Measurements from ENCODE around the gene TMIE. TPM values are rescaled to one million over a fixed set of nuclear protein-coding genes. Genes with fewer than 3 reads are reported as not detected.

Gene TMIE
- total and polyA plus RNA-seq, 10 of the 15 experiments (the other 5 are each of a cell fraction or from before 2014, with no cell fraction given) = not detected

DNA sequence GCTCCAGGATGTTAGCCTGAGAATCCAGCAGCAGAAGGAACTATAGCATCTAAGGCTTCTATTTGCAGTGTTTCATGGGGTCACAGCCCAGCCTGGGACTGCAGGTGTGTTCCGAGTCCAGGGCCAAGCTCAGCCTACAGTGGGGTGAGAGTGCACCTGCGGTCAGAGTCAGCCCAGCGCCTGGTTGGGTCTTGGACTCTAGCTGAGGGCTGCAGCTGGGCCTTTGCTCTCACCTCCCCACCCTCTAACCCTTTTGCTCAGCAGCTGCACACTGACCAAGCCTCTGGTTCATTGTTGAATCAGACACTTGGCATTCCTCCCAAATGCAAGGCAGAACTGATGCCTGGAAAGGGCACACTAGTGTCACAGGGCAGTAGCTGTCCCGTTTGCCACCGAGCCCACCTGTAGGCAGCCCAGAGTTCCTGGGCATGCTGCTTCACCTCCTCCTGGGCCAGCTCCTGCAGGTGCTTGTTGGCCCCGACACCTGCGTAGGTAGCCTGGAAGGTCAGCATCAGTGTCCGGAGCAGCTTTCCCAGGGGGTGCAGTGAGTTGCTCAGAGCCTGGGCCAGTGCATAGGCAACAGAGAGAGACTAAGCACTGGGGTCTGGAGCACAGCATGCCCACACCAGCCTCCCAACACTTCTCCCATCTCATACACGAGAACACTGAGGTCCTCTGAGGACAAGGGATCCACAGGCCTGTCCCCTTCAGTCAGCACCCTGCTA is 25.2 kb upstream of the TMIE start:
- FAIRE-seq = no peak
- Histone ChIP-seq H3K4me2 (ENCODE audit: control insufficient read depth, insufficient read depth) (no peak overlapping the region), H3K4me3 (no peak overlapping the region), H3K36me3 (ENCODE audit: control insufficient read depth in 2 of 2, insufficient read depth in 2 of 2, low read length in 1 of 2) (no peaks in the 10 kb centered on the region), H3K4me1 (ENCODE audit: control insufficient read depth, insufficient read depth, low read length) (no peaks in the 10 kb centered on the region), H3K79me2 (ENCODE audit: control insufficient read depth, insufficient read depth, low read length) (no peaks in the 10 kb centered on the region), H2AFZ (ENCODE audit: control insufficient read depth, low read depth, low read length) (no peak overlapping the region), H3K27ac (ENCODE audit: control insufficient read depth, insufficient read depth) (no peak overlapping the region), H3K9me3 (replicated peaks; ENCODE audit: control insufficient read depth, insufficient read depth, low read length) (no peaks in the 10 kb centered on the region), H4K20me1 (ENCODE audit: control insufficient read depth, insufficient read depth) (no peaks in the 10 kb centered on the region), H3K9ac (ENCODE audit: control insufficient read depth, insufficient read depth, low read length) (no peak overlapping the region), H3K27me3 (replicated peaks in 1 of 2; ENCODE audit: control insufficient read depth in 2 of 2, insufficient read depth in 2 of 2, low read length in 1 of 2) (no peaks in the 10 kb centered on the region)
- ChIA-PET RAD21 (ENCODE audit: unreplicated experiment) (no interaction called here), POLR2A (no interaction called here), CTCF (interaction anchor here (2.0 kb wide), 1 partner anchor 188 kb away, joined by 8 read pairs; no protein-coding TSS in a partner anchor), SMC1A (ENCODE audit: uncharacterized antibody, unreplicated experiment) (no interaction called here)
- DNase-seq (ENCODE audit: low read depth, low spot score) = no peak
- BruUV-seq (replicated peaks) = no TSS peak
- no peak for ATAC-seq
- intact Hi-C loops (cut with micrococcal nuclease; ENCODE audit: unreplicated experiment) = no loop called here
- TF ChIP-seq, protein P1, sequence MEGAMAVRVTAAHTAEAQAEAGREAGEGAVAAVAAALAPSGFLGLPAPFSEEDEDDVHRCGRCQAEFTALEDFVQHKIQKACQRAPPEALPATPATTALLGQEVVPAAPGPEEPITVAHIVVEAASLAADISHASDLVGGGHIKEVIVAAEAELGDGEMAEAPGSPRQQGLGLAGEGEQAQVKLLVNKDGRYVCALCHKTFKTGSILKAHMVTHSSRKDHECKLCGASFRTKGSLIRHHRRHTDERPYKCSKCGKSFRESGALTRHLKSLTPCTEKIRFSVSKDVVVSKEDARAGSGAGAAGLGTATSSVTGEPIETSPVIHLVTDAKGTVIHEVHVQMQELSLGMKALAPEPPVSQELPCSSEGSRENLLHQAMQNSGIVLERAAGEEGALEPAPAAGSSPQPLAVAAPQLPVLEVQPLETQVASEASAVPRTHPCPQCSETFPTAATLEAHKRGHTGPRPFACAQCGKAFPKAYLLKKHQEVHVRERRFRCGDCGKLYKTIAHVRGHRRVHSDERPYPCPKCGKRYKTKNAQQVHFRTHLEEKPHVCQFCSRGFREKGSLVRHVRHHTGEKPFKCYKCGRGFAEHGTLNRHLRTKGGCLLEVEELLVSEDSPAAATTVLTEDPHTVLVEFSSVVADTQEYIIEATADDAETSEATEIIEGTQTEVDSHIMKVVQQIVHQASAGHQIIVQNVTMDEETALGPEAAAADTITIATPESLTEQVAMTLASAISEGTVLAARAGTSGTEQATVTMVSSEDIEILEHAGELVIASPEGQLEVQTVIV (IDR thresholded peaks at IDR 0.05; ENCODE audit: borderline replicate concordance, partially characterized antibody) = no peak
- TF ChIP-seq, protein P2, sequence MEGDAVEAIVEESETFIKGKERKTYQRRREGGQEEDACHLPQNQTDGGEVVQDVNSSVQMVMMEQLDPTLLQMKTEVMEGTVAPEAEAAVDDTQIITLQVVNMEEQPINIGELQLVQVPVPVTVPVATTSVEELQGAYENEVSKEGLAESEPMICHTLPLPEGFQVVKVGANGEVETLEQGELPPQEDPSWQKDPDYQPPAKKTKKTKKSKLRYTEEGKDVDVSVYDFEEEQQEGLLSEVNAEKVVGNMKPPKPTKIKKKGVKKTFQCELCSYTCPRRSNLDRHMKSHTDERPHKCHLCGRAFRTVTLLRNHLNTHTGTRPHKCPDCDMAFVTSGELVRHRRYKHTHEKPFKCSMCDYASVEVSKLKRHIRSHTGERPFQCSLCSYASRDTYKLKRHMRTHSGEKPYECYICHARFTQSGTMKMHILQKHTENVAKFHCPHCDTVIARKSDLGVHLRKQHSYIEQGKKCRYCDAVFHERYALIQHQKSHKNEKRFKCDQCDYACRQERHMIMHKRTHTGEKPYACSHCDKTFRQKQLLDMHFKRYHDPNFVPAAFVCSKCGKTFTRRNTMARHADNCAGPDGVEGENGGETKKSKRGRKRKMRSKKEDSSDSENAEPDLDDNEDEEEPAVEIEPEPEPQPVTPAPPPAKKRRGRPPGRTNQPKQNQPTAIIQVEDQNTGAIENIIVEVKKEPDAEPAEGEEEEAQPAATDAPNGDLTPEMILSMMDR (IDR thresholded peaks at IDR 0.05 in 2 of 3, conservative IDR thresholded peaks at IDR 0.05 in 1 of 3; ENCODE audit: control insufficient read depth in 2 of 3, extremely low read depth in 1 of 3, insufficient read depth in 1 of 3, low read depth in 3 of 3, low read length in 3 of 3) = no peak
- TF ChIP-seq EZH2 (IDR thresholded peaks at IDR 0.05; ENCODE audit: borderline replicate concordance, control insufficient read depth, low read depth, low read length) (no peak), SMARCA5 (IDR thresholded peaks at IDR 0.05) (no peak)
- WGBS (ENCODE audit: insufficient coverage, insufficient replicate concordance, low lambda C conversion rate, missing lambda C conversion rate) = 35% methylated on average over 9 of the region's 9 CpGs
- in situ Hi-C loops (cut with MboI) = no loop called here

Measured in GM12878 (cell line).